Stimulated activated CD4-positive, alpha-beta T cell treated with anti-CD3 and anti-CD28 coated beads, TNF-alpha, amount 100 ng/mL, for 1 hour (primary cell): Measurements from ENCODE around the gene PIN1.

Experiments
- DNase-seq, 3 donors: peaks; one replicate each; pipeline ENCODE4 v3.0.0-alpha.2; 2020; ENCODE audit warnings: low read depth in 3 of 3, low spot score in 1 of 3

PIN1 gene

DNA sequence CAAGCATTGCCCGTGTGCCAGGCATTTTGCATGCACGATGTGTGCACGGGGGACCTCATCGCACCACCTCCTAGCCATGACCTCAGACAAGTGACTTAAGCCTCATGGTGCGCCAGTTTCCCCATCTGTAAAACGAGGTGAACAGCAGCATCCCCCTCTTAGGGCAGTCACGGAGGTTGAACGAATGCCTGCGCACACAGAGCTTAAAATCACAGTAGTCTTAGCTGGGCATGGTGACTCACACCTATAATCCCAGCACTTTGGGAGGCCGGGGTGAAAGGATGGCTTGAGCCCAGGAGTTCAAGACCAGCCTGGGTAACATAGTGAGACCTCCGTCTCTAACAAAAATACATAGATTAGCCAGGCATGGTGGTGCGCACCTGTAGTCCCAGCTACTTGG, 48.6 kb downstream of the PIN1 start:
- DNase-seq: no peak

DNA sequence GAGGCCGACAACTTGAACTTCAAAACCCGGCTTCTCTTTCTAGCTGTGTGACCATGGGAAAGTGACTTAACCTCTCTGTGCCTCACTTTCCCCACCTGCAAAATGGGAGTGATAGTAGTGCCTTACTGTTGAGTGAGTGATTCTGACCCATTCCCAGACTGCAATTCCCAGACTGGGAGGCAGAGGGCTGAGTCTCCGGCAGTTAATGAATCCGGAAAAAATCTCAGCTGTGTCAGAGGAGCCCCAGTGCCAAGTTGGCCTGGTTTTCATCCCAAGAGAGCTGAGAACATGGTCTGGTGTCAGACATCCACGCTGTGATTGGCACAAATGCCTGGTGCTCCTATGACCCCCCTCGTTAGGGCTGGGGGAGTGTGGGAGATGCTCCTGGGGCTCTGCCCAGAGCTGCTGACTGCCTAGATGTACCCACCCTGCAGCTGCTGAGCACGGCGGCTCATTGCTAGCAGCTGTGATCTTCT, 50.0 kb downstream of the PIN1 start:
- DNase-seq: no peak

DNA sequence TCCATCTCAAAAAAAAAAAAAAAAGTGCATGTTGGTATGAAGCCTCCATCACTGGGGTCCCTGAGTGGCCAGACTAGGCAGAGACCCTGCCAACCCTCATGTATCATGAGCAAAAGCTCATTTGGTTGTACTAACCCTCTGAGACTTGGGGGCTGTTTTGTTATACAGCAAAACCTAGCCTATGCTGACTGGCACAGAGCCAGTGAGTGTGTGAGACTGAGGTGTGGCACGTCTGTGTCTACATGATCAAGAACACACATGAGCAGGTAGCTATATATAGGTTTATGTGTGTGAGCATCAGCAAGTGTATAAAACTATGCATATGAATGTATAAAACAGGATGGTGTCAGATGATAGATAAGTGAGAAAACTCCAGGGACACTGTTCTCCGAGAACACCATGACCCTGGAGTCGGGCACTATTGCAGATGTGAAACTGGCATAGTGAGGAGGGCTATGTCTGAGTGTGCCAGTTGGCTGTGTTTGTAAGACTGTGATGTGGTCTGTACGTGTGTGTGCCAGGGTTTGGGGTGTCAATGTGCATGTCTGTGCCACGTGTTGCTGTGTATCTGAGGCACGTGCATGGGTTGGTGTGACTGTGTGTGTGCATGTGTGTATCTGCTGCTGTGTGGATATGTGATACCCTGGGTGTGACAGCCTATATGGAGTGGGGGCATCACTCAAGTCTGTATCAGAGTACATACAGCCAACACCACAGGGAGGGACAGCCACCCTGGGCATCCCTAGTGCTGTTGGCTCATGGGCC, 56.7 kb downstream of the PIN1 start:
- DNase-seq: no peak
